Choroid plexus epithelial cell (primary cell): ENCODE results near the gene INPP4B.
A peak's percentile ranks its signal among the peaks of the same experiment; 100 is the strongest.

Experiments used
- DNase-seq: peaks from one replicate; pipeline ENCODE4 v3.0.0-alpha.2; 2010; ENCODE audit warnings: low read depth
- H3K4me3 ChIP-seq: 2 replicates; pipeline ENCODE4 v1.5.1; 2011; ENCODE audit warnings: low read depth, mild to moderate bottlenecking, control low read depth, low read length, moderate library complexity
- CTCF ChIP-seq: conservative IDR thresholded peaks from 2 replicates; pipeline ENCODE4 v1.5.1; 2011; ENCODE audit warnings: low read depth, mild to moderate bottlenecking, control low read depth, inconsistent platforms, low read length, moderate library complexity

Gene INPP4B

GRCh38 chr4:142690406-142691163 is 155.5 kb downstream of the INPP4B start:
- peak; percentile 3 for DNase-seq
- no peak for TF ChIP-seq CTCF
- no peak overlapping the region for H3K4me3 ChIP-seq

GRCh38 chr4:142687547-142688275 is 158.4 kb downstream of the INPP4B start:
- TF ChIP-seq CTCF, result no peak
- no peak for DNase-seq

GRCh38 chr4:142686081-142686480 is 160.0 kb downstream of the INPP4B start:
- DNase-seq, result no peak
- no peak overlapping the region for H3K4me3 ChIP-seq
- no peak for TF ChIP-seq CTCF

More at GRCh38 chr4:142687547-142688275, 158.4 kb downstream of the INPP4B start:
- H3K4me3 ChIP-seq, result no peak overlapping the region

GRCh38 chr4:142683997-142684396 is 162.1 kb downstream of the INPP4B start:
- DNase-seq, result no peak
- no peak overlapping the region for H3K4me3 ChIP-seq
- TF ChIP-seq CTCF, result no peak

GRCh38 chr4:142683503-142683902 is 162.6 kb downstream of the INPP4B start:
- TF ChIP-seq CTCF, result no peak
- DNase-seq, result no peak
- no peak overlapping the region for H3K4me3 ChIP-seq

- peak; percentile 6 for DNase-seq
- peak; percentile 37 for TF ChIP-seq CTCF
- no peak overlapping the region for H3K4me3 ChIP-seq
Measured at GRCh38 chr4:142671516-142671915, 174.6 kb downstream of the INPP4B start.
